Right lobe of liver (tissue), 6 donors: ENCODE data around the gene PSMD5. TPM values are rescaled to one million over a fixed set of nuclear protein-coding genes. Genes with fewer than 3 reads are reported as not detected.
A peak's percentile ranks its signal among the peaks of the same experiment; 100 is the strongest.

Source experiments
- ATAC-seq, 4 donors: fragments of 200-7000 bp; cut with Tn5 transposase; one replicate each; pipeline ENCODE4 v1.9.1; 2020; ENCODE audit warnings: mild to moderate bottlenecking in 4 of 4, moderate library complexity in 4 of 4
- DNase-seq, 3 donors: peaks; one replicate each; pipeline ENCODE4 v3.0.0-alpha.2; 2020
- H3K27ac ChIP-seq, 3 donors: fragments of 200-600 bp; one replicate each; pipeline ENCODE4 v1.8.0; 2022
- H3K27me3 ChIP-seq, 2 donors: fragments of 200-600 bp; one replicate each; pipeline ENCODE4 v1.8.0; 2022
- H3K36me3 ChIP-seq, 4 donors: fragments of 200-600 bp; sonication (generic) in 1 of 4; one replicate each; pipeline versions ENCODE4 v1.5.1 to v1.8.0; 2017 to 2022; ENCODE audit warnings: control low read depth in 1 of 4
- H3K4me1 ChIP-seq, 4 donors: fragments of 200-600 bp; sonication (generic) in 1 of 4; one replicate each; pipeline versions ENCODE4 v1.5.1 to v1.8.0; 2017 to 2022; ENCODE audit warnings: control low read depth in 1 of 4
- H3K4me3 ChIP-seq, 3 donors: fragments of 200-600 bp; one replicate each; pipeline ENCODE4 v1.8.0; 2022
- H3K9me3 ChIP-seq, 4 donors: fragments of 200-600 bp; sonication (generic) in 1 of 4; one replicate each; pipeline versions ENCODE4 v1.5.1 to v1.8.0; 2017 to 2022; ENCODE audit warnings: control low read depth in 1 of 4
- POLR2A ChIP-seq: fragments of 450-650 bp; IDR thresholded peaks from one replicate; pipeline ENCODE4 v1.6.1; 2017; ENCODE audit warnings: antibody characterized with exemption, mild to moderate bottlenecking
- WGBS: methylation state at CpG from one replicate; pipeline ENCODE4 v1.1.6; 2018; ENCODE audit warnings: low coverage, low lambda C conversion rate; ENCODE audit not compliant: insufficient coverage; ENCODE audit errors: missing lambda C conversion rate; 5-methylcytosine and 5-hydroxymethylcytosine counted together
- intact Hi-C, 2 donors: fragments of 100-400 bp; cut with DNase I; formaldehyde crosslinking; loops; one replicate each; pipeline versions ENCODE4 v1.11.2 to v1.14.1; 2022
- total RNA-seq, 6 experiments: library from RNA; depleted of rRNA in 2 of 6; stranded (reverse); fragments of >200 nt in 2 of 6; fragmentation: NEBNext Ultra II Directional in 3 of 6; extraction: Animal tissue kit (Norgen Biotek cat#: 25700) in 3 of 6; gene quantifications; one replicate each; pipeline versions ENCODE4 v1.1.0 to v1.2.4, GENCODE V29; 2016 to 2023
- TF ChIP-seq, protein P1 (sequence below), 4 donors: fragments of 200-600 bp in 3 of 4; fragments of 450-650 bp in 1 of 4; IDR thresholded peaks; one replicate each; pipeline versions ENCODE4 v1.5.1 to v1.8.0; 2016 to 2022; ENCODE audit warnings: antibody characterized with exemption in 4 of 4, mild to moderate bottlenecking in 2 of 4
- donor health status: DM: no; HTN: yes; CAD: no.
- donor health status: DM: no; HTN: no; CAD: no.
- donor health status: DM: no; HTN: no; CAD: no.
- donor health status: DM: no; HTN: yes; CAD: no.
- donor health status: DM: no; HTN: yes; CAD: no.

Gene PSMD5
- total RNA-seq, 6 experiments from 2014 or later: 14.1 to 29.2 (median 21.5) TPM

DNA sequence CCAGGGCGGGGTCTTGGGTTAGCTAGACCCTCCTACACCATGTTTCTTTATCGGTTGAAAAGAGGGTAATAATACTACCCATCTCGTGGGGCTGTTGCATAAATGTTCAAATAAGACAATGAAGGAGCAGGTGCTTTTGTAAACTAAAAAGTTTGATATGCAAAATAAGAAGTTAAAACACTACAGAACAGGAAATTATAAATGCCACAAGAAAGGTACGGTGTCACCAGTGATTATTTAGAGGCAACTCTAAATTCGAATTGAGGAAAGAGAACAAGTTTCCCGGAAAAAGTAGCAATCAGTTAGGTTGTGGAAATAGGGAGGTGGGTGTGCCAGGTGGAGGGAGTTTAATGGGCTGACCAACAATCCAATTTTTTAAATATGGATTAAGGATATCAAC is 36.7 kb upstream of the PSMD5 start:
- ATAC-seq: no peak
- H3K4me3 ChIP-seq: no peak overlapping the region
- WGBS: 52% methylated on average over 5 of the region's 6 CpGs
- DNase-seq: no peak
- no peaks in the 10 kb centered on the region for H3K9me3 ChIP-seq
- no peaks in the 10 kb centered on the region for H3K27me3 ChIP-seq
- no peak for TF ChIP-seq POLR2A
- TF ChIP-seq, protein P1, sequence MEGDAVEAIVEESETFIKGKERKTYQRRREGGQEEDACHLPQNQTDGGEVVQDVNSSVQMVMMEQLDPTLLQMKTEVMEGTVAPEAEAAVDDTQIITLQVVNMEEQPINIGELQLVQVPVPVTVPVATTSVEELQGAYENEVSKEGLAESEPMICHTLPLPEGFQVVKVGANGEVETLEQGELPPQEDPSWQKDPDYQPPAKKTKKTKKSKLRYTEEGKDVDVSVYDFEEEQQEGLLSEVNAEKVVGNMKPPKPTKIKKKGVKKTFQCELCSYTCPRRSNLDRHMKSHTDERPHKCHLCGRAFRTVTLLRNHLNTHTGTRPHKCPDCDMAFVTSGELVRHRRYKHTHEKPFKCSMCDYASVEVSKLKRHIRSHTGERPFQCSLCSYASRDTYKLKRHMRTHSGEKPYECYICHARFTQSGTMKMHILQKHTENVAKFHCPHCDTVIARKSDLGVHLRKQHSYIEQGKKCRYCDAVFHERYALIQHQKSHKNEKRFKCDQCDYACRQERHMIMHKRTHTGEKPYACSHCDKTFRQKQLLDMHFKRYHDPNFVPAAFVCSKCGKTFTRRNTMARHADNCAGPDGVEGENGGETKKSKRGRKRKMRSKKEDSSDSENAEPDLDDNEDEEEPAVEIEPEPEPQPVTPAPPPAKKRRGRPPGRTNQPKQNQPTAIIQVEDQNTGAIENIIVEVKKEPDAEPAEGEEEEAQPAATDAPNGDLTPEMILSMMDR (IDR thresholded peaks at IDR 0.05): no peak
- peaks cover 0 to 3% (median 0%) of the 10 kb centered on the region in 4 donors for H3K4me1 ChIP-seq
- H3K36me3 ChIP-seq: no peaks in the 10 kb centered on the region
- H3K27ac ChIP-seq: no peak overlapping the region
- intact Hi-C loops: loop anchor here in 1 of 2 donors (10.0 kb wide), 1 partner anchor 45 kb away; the partner anchor contains the start of gene TRAF1

DNA sequence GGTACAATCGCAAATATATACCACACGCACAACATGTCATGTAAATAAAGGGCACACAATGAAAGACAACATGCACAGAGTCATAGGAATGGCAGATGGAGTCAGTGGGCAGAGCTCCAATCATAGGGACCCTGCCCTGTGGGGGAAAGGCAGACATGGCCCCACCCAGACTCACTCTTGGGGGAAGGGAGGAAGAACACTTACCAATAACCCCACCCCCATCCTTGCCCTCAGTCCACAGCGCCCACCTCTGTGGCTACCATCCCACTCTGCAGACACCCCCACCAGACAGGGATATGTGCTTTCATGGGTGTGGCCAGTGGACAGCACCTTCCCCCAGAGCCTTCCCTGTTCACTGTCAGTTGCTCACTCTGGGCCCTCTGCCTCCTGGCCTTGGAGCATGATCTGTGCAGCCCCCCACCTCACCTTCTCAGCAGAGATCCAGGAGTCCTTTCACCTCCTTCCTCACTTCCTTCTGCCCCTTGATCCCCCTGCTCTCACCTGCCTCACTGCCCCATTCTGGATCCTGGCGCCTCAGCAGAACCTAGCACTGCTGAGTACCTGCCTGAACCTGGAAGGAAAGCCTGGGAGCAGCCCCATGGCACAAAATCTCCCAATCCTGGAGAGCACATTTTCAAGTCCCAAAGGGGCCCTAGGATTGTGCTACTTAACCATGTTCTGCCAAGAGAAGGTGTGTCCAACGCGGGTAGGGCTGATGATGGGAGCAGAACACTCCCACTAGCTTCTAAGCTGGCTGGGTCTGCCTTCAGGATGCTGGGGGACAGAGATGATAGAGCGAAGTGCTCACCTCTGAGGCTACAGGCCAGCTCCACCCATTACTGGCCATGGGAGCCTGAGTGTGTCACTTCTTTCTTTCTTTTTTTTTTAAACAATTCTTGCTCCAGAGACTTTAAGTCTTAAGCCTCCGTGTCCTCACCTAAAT is 35.7 kb upstream of the PSMD5 start:
- Histone ChIP-seq H3K27me3 (no peaks in the 10 kb centered on the region), H3K4me3 (no peak overlapping the region), H3K4me1 (peaks cover 0 to 3% (median 0%) of the 10 kb centered on the region in 4 donors), H3K9me3 (no peaks in the 10 kb centered on the region), H3K27ac (no peak overlapping the region), H3K36me3 (no peaks in the 10 kb centered on the region)
- intact Hi-C loops: loop anchor here in 1 of 2 donors (10.0 kb wide), 1 partner anchor 46 kb away; the partner anchor contains the start of gene TRAF1
- no peak for TF ChIP-seq POLR2A
- TF ChIP-seq, protein P1 (IDR thresholded peaks at IDR 0.05): no peak
- DNase-seq: no peak
- WGBS: 63% methylated on average over 7 of the region's 8 CpGs
- ATAC-seq: no peak

DNA sequence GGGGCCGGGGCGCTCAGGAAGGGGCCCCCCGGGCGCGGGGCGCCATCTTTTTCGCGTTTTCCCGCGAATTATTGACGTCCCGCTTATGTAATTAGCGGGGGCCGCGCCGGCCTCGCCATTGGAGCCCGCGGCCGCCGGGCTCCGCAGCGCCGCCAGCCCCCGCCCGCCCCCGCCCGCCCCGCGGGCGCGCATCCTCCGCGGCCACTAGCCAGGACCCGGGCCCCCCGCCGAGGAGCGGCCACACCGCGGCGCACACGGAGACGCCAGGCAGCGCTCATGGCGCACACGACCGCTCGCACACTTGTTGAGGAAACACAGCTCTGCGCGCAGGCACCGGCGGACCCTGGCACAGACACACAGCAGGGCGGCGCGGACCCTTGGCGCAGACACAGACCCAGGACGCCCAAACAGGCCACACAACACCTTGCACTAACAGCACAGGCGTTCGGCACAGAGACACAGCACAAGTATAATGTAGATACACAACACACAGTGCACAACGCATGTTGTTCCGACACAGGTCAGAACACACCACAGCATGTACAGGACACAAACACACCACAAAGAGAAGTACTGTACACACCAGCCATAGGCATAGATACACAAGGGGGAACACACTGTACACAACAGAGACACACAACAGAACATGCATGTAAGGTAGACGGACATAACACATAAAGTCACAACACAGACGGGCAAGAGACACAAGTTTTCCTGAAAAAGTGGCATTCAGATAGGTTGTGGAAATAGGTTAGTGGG is 34.7 kb upstream of the PSMD5 start:
- Histone ChIP-seq H3K27me3 (no peaks in the 10 kb centered on the region), H3K4me1 (peaks cover 0 to 3% (median 0%) of the 10 kb centered on the region in 4 donors), H3K27ac (peak overlapping the region; percentile 33 to 62 (median 43)), H3K36me3 (no peaks in the 10 kb centered on the region), H3K9me3 (no peaks in the 10 kb centered on the region), H3K4me3 (peak overlapping the region; percentile 36 to 57 (median 55))
- TF ChIP-seq, protein P1 (IDR thresholded peaks at IDR 0.05): no peak
- no peak for TF ChIP-seq POLR2A
- ATAC-seq (peak; percentile 46 to 62 (median 57)), DNase-seq (peak; percentile 63 to 70 (median 66))
- 10% methylated on average over 7 of the region's 63 CpGs for WGBS
- intact Hi-C loops: loop anchor here in 1 of 2 donors (10.0 kb wide), 1 partner anchor 47 kb away; the partner anchor contains the start of gene TRAF1

DNA sequence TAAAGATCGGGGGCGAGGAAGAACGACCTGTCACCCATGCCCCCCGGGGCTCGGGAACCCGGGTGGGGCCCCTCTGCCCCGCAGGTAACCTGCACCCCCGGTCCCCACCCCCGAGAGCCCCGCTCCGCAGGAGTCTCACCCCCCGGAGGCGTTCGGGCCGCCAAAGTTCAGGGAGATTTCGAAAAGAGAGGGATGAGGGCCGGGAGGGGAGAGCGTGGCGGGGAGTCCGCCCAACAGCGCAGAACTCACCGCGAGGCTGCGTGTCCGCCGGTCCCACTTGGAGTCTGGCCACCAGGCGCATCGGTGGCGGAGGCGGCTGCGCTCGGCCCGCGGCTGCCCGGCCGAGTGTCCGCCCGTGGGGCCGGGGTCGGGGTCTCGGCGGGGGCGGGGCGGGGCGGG is 34.1 kb upstream of the PSMD5 start, which contains the start of gene PHF19:
TSS of gene PHF19 (minus strand) at position 347 of the 399 bp plus-strand sequence. CDS start 2,447 bp downstream, outside the sequence.
- peak within 1 kb of the TSS; percentile 55 to 66 (median 57) for H3K4me3 ChIP-seq
- TF ChIP-seq, protein P1 (IDR thresholded peaks at IDR 0.05): no peak
- no peak for TF ChIP-seq POLR2A
- intact Hi-C loops: loop anchor here in 1 of 2 donors (10.0 kb wide), 1 partner anchor 48 kb away; the partner anchor contains the start of gene TRAF1
- WGBS: 2% methylated on average over 8 of the region's 45 CpGs
- peaks cover 0 to 3% (median 0%) of the 10 kb centered on the region in 4 donors for H3K4me1 ChIP-seq
- no peaks in the 10 kb centered on the region for H3K27me3 ChIP-seq
- H3K27ac ChIP-seq: peak within 1 kb of the TSS; percentile 62 to 79 (median 69)
- H3K9me3 ChIP-seq: no peaks in the 10 kb centered on the region
- DNase-seq (peak in 1 of 3 donors; percentile 37), ATAC-seq (peak in 3 of 4 donors; percentile 5 to 20 (median 7))
- no peaks in the 10 kb centered on the region for H3K36me3 ChIP-seq
